NCI-H1092 (cell line): ENCODE measurements around the gene ACVR2A.

Experiments
- DNase-seq: peaks from one replicate; lab custom pipeline; 2025; lab: John Stamatoyannopoulos, UW

Gene ACVR2A

DNA sequence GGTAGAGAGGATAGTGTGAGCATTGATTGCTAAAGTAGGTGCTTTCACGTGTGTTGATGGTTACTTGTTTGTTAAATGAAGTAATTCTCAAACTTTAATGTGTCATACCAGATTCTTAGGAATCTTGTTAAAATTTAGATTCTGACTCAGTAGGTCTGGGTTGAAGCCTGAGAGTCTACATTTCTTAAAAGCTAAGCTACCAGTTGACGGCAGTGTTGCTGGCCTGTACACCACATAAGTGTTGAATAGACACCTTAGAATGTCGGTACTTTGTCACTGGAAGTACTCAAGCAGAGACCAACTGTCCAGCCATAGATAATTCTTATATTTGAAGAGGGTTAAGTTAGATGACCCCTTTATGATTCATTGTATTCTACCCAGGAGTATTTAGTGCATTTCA is 79.8 kb downstream of the ACVR2A start:
- no peak for DNase-seq

DNA sequence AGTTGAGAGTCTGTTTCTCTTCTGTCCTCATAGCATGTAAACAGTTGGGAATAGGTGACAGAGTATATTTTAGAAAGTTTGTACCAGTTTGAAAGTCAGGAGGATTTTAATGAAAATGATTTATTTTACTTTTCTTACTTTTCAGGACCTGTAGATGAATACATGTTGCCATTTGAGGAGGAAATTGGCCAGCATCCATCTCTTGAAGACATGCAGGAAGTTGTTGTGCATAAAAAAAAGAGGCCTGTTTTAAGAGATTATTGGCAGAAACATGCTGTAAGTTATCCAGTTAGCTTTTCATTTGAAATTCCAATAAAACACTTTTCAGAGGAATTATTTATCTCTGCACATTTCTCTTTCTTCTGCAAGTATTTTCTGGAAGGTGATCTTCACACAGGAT is 81.1 kb downstream of the ACVR2A start:
- DNase-seq = no peak

DNA sequence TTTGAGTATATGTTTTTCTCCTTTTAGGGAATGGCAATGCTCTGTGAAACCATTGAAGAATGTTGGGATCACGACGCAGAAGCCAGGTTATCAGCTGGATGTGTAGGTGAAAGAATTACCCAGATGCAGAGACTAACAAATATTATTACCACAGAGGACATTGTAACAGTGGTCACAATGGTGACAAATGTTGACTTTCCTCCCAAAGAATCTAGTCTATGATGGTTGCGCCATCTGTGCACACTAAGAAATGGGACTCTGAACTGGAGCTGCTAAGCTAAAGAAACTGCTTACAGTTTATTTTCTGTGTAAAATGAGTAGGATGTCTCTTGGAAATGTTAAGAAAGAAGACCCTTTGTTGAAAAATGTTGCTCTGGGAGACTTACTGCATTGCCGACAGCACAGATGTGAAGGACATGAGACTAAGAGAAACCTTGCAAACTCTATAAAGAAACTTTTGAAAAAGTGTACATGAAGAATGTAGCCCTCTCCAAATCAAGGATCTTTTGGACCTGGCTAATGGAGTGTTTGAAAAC is 82.3 kb downstream of the ACVR2A start:
- DNase-seq = no peak

DNA sequence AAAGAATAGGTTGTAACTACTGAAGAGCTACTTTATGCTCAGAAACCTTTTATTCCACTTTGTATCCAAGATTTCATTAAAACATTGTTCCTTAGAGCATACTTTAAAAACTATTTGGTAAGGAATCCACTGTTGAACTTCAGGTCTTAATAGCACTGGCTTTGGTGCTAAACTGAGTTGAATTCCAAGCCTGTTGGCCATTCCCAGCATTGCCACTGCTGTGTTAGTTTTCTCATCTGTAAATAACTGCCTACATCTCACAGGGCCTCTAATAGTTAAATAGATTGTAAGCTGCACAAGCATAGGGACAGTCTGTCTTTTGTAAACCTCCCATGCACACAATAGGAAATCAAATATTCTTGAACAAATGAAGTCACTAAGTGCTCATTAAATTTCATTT is 89.1 kb downstream of the ACVR2A start:
- no peak for DNase-seq

DNA sequence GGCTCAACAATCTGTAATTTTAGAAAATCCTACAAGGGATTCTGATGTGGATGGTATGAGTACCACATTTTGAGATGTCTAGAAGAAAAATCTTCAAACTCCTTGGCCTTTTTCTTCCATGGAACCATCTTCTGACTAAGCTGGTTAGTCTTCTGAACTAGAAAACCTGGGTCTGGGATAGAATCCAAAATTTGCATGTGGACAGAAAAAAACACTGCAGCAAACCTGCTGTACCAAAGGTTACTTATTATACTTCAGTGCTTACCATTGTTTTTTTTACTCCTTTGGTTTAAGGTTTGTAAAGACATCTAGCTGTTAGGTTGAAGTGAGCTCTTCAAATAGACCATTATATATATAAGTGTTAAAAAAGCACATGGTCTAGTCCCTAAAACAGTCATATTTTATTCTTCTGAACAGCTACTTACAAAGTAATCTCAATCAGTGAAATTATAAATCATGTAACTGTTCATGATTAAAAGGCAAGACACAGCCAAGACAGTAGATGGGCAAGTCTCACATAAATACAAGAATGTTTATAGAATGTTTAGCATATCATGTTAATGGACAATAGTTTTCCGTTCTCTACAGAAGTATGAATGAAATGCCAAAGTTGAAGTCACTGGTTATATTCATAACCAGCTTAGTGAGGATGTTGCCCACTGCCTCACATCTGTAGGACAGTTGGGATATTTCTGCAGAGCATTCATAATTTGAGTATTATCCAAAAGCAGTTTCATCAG is 90.2 kb downstream of the ACVR2A start:
- no peak for DNase-seq

DNA sequence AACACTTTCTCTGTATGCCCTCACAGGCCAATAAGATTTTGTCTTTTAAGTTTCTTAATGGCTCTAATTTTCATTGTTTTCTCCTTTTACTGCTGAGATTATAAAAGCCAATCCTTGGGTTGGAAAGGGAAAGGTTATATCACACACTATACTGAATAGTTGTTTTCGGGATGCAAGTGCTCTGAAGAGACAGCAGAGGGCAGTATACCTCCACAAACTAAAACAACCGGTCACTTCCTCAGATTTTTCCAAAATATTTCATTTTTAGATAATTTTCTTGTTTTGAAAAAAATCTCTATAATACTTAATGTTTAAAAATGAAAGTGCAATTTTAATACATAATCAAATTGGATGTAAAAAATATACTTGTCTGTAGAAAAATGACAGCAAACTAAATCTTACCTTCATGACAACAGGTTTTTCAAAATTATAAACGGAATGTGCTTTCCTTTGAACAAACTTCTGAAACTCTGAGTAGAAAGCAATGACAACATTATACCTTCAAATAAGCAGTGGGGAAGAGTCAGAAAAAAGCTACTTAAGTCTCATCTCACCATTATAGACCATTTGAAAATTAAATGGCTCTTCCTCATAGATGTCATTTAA is 93.0 kb downstream of the ACVR2A start:
- no peak for DNase-seq

DNA sequence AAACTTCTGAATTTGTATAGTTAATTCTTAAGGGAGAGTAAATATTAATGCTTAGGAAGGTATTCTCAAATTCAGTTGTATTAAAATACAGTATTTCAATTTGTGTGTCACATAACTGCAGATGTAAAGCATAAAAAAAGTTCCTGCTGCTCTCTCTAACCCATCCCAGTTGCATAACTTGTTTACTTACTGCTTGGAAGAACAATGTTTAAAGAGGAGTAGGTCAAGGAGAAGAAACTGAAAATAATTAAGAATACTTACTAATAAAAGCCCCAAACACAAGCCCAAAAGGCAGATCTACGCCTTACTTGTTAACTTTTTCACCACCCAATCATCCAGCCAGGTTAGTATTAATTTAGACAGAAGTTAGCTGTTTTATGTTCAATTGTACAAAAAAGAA is 94.5 kb downstream of the ACVR2A start:
- DNase-seq = no peak

DNA sequence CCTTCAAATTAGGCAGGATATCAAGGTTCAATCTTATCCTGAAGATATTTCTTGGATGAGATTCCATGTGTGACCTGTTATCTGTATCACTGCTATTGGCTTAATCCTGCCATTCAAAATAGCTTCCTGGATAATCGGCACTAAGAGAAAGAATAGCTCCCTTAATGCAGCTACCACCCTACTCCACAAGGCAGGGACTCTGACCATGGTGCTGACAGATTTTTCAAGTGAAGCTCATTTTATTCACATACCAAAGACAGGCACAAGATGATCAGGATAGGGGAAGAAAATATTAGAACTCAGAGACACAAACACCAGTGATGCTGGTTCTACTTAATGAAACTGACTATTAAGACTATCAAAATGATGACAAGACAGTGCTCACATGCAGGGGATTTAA is 100.8 kb downstream of the ACVR2A start:
- no peak for DNase-seq

DNA sequence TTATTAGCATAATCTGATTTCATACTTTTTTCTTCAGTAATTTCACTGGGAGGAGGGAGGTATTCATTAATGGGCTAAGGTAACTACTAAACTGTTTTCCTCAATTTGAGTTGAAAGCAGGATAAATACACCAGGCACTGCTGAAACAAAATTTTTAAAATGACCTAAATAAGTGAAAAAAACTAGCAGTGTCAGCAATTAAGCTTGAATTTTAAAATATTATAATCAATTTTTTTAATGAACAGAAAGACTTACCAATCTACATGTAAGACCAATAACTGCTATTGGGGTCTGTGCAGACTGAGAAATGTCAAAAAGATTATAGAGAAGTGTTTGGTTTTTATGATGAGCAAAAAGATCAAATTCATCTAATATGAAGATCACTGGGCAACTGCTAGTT is 107.3 kb downstream of the ACVR2A start:
- no peak for DNase-seq

DNA sequence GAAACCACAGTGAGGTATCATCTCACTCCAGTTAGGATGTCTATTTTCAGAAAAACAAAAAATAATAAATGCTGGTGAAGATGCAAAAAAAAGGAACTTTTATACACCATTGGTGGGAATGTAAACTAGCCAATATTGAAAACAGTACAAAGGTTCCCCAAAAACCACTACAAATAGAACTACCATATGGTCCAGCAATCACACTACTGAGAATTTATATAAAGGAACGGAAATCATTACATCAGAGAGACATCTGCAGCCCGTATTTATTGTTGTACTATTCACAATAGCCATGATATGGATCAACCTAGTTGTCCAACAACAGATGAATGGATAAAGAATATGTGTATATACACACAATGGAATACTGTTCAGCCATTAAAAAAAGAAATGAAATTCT is 123.7 kb downstream of the ACVR2A start:
- DNase-seq = no peak

DNA sequence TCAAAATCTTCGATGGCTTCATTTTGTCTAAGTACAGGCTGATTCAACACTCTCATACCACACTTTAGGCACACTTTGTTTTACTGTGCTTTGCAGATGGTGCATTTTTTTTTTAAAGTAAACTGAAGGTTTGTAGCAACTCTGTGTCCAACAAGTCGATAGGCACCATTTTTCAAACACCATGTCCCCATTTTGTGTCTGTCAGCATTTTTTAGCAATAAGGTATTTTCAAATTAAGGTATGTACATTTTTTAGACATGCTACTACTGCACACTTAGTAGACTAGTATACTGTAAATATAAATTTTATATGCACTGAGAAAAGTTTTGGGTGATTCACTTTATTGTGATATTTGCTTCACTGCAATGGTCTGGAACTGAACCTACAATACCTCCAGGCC is 131.3 kb downstream of the ACVR2A start:
- DNase-seq = no peak

DNA sequence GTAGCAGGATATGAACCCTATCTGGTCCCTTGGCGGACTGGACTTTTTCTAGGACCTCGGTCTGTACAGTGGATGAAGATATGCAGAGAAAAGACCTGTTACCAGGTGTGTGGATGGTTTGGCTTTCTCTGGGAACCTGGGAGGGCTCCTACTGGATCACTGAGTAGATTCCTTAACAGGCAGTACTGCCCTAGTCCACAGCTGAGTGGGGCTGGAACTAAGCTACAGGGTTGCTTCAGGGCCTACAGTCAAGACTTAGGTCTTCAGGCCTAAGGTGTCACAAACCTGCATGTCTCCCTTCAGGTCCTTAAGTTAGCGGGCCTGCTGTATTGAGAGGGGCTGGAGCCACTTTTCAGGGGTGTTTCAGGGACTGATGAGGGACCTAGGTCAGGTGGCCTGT is 132.8 kb downstream of the ACVR2A start:
- DNase-seq = no peak
